NCI-H748 (cell line): Measurements from ENCODE around the gene MMP12.

Source experiments
- DNase-seq: peaks from one replicate; lab custom pipeline; 2025; ENCODE audit not compliant: unreplicated experiment; lab: John Stamatoyannopoulos, UW

MMP12 gene

GRCh38 chr11:102850973-102851745 is 23.6 kb downstream of the MMP12 start:
- no peak for DNase-seq

GRCh38 chr11:102849311-102849710 is 25.5 kb downstream of the MMP12 start:
- DNase-seq: no peak

- no peak for DNase-seq
These were observed 28.5 kb downstream of the MMP12 start for GRCh38 chr11:102846292-102846691.

- no peak for DNase-seq
These were observed 31.3 kb downstream of the MMP12 start, which contains the start of gene MMP3 for GRCh38 chr11:102843489-102843888. MMP3 (minus strand) TSS chr11:102843609; CDS start chr11:102843546, 63 bp downstream.

GRCh38 chr11:102842930-102843329 is 31.9 kb downstream of the MMP12 start:
- no peak for DNase-seq

GRCh38 chr11:102840018-102840417 is 34.8 kb downstream of the MMP12 start:
- peak; percentile 69 for DNase-seq

- no peak for DNase-seq
These were observed 37.1 kb downstream of the MMP12 start for GRCh38 chr11:102837646-102838045.

- no peak for DNase-seq
These were observed 37.6 kb downstream of the MMP12 start for GRCh38 chr11:102837156-102837555.

- peak; percentile 73 for DNase-seq
These were observed 38.4 kb downstream of the MMP12 start for GRCh38 chr11:102836290-102836875.

GRCh38 chr11:102833731-102834130 is 41.1 kb downstream of the MMP12 start:
- no peak for DNase-seq

- DNase-seq: no peak
These were observed 42.2 kb downstream of the MMP12 start for GRCh38 chr11:102832612-102833011.

- DNase-seq: no peak
These were observed 43.0 kb downstream of the MMP12 start for GRCh38 chr11:102831489-102832440.

- DNase-seq: no peak
These were observed 43.7 kb downstream of the MMP12 start for GRCh38 chr11:102831128-102831488.

- DNase-seq: no peak
These were observed 44.6 kb downstream of the MMP12 start for GRCh38 chr11:102830001-102830727.

- DNase-seq: no peak
These were observed 45.3 kb downstream of the MMP12 start for GRCh38 chr11:102829316-102830000.

GRCh38 chr11:102824556-102824955 is 50.2 kb downstream of the MMP12 start:
- DNase-seq: no peak

GRCh38 chr11:102819491-102819890 is 55.3 kb downstream of the MMP12 start:
- no peak for DNase-seq

GRCh38 chr11:102813484-102813883 is 61.3 kb downstream of the MMP12 start:
- no peak for DNase-seq
